Measurements from ENCODE around the gene IMMT. TPM values are rescaled to one million over a fixed set of nuclear protein-coding genes. Genes with fewer than 3 reads are reported as not detected.

The IMMT gene
- total and polyA plus RNA-seq, 2 donors (not counting 3 experiments of a cell fraction or from before 2014, with no cell fraction given), result 35.6 to 112 TPM

- Histone ChIP-seq H4K20me1 (replicated peaks; ENCODE audit: control insufficient read depth, extremely low read depth, insufficient read depth, low read length) (no peaks in the 10 kb centered on the region), H3K9ac (replicated peaks; ENCODE audit: extremely low read depth, insufficient read depth, low read length) (no peak overlapping the region), H3K9me3 (replicated peaks; ENCODE audit: control insufficient read depth, insufficient read depth, low read length) (no peaks in the 10 kb centered on the region), H3K36me3 (ENCODE audit: control insufficient read depth in 2 of 2, extremely low read depth in 1 of 2, insufficient read depth in 2 of 2, low read length in 2 of 2) (no peaks in the 10 kb centered on the region), H3K4me3 (replicated peaks in 1 of 3; ENCODE audit: insufficient read depth in 1 of 3, low read depth in 1 of 3, low read length in 3 of 3) (no peak overlapping the region), H3K9me1 (replicated peaks; ENCODE audit: control insufficient read depth, extremely low read depth, insufficient read depth, low read length) (no peaks in the 10 kb centered on the region), H2AFZ (ENCODE audit: low read depth, low read length) (no peak overlapping the region), H3K4me1 (ENCODE audit: control insufficient read depth, extremely low read depth, insufficient read depth, low read length) (no peaks in the 10 kb centered on the region), H3K27ac (ENCODE audit: insufficient read depth, low read depth, low read length) (no peak overlapping the region), H3K79me2 (ENCODE audit: control insufficient read depth, insufficient read depth, low read length) (no peaks in the 10 kb centered on the region), H3K4me2 (ENCODE audit: insufficient read depth, low read length) (no peak overlapping the region), H3K27me3 (ENCODE audit: control insufficient read depth in 2 of 2, insufficient read depth in 2 of 2, low read length in 2 of 2) (peaks cover 4 to 10% of the 10 kb centered on the region in 2 experiments)
- ChIA-PET POLR2A (no interaction called here), CTCF (interaction anchor here (2.6 kb wide), 1 partner anchor 13 kb away, joined by 6 read pairs; no protein-coding TSS in a partner anchor)
- TF ChIP-seq GATA2 (IDR thresholded peaks at IDR 0.05; ENCODE audit: insufficient read depth, insufficient read length, low read depth, low read length) (no peak), FOS (IDR thresholded peaks at IDR 0.05; ENCODE audit: borderline replicate concordance, insufficient read depth, low read length) (no peak), MYC (IDR thresholded peaks at IDR 0.05; ENCODE audit: low read depth, low read length) (no peak), POLR2AphosphoS5 (IDR thresholded peaks at IDR 0.05; ENCODE audit: insufficient read depth, low read depth, low read length) (no peak), JUN (IDR thresholded peaks at IDR 0.05; ENCODE audit: borderline replicate concordance, insufficient read depth, insufficient read length, low read depth) (no peak), CTCF (IDR thresholded peaks at IDR 0.05; ENCODE audit: extremely low read depth in 1 of 2, insufficient read depth in 1 of 2, low read depth in 1 of 2, low read length in 2 of 2) (no peak), EZH2 (IDR thresholded peaks at IDR 0.05; ENCODE audit: borderline replicate concordance, low read depth, low read length, severe bottlenecking) (no peak), POLR2A (IDR thresholded peaks at IDR 0.05; ENCODE audit: low read depth, low read length) (no peak), MAX (IDR thresholded peaks at IDR 0.05; ENCODE audit: insufficient read depth, insufficient read length) (no peak)
- DNase-seq (ENCODE audit: low read depth, low spot score) (no peak), FAIRE-seq (no peak)
- no TSS peak for BruUV-seq (replicated peaks)
- intact Hi-C loops (cut with micrococcal nuclease), result no loop called here
- dilution Hi-C loops (cut with MboI; ENCODE audit: extremely low pct_ligation_motif_present, low sequenced_read_pairs), result no loop called here
These were observed 43.1 kb upstream of the IMMT start for GRCh38 chr2:86238354-86238753.

All from endothelial cell of umbilical vein (primary cell).